Ishikawa (cell line): ENCODE data around the gene COL18A1.

Experiments
- CEBPB ChIP-seq: IDR thresholded peaks from 2 replicates; pipeline ENCODE4 v1.6.1; 2012
- CREB1 ChIP-seq: IDR thresholded peaks from 2 replicates; pipeline ENCODE4 v1.6.1; 2012; ENCODE audit warnings: low read depth
- EGR1 ChIP-seq: IDR thresholded peaks from 2 replicates; pipeline ENCODE4 v1.6.1; 2012
- EP300 ChIP-seq: IDR thresholded peaks from 2 replicates; pipeline ENCODE4 v1.6.1; 2012; ENCODE audit warnings: borderline replicate concordance
- FOXM1 ChIP-seq: IDR thresholded peaks from 2 replicates; pipeline ENCODE4 v1.6.1; 2012; ENCODE audit warnings: low read depth, borderline replicate concordance
- MAX ChIP-seq: IDR thresholded peaks from 2 replicates; pipeline ENCODE4 v1.6.1; 2012
- NFIC ChIP-seq: IDR thresholded peaks from 2 replicates; pipeline ENCODE4 v1.6.1; 2012
- RAD21 ChIP-seq: IDR thresholded peaks from 2 replicates; pipeline ENCODE4 v1.6.1; 2012; ENCODE audit warnings: low read depth
- REST ChIP-seq: IDR thresholded peaks from 2 replicates; pipeline ENCODE4 v1.6.1; 2012; ENCODE audit warnings: low read depth, mild to moderate bottlenecking
- TAF1 ChIP-seq: IDR thresholded peaks from 2 replicates; pipeline ENCODE4 v1.6.1; 2012; ENCODE audit warnings: low read depth, mild to moderate bottlenecking
- TCF12 ChIP-seq: IDR thresholded peaks from 2 replicates; pipeline ENCODE4 v1.6.1; 2012; ENCODE audit warnings: low read depth
- TEAD4 ChIP-seq: IDR thresholded peaks from 2 replicates; pipeline ENCODE4 v1.6.1; 2012
- USF1 ChIP-seq: IDR thresholded peaks from 2 replicates; pipeline ENCODE4 v1.6.1; 2012
- YY1 ChIP-seq: IDR thresholded peaks from 2 replicates; pipeline ENCODE4 v1.6.1; 2012; ENCODE audit warnings: low read depth
- ZBTB7A ChIP-seq: IDR thresholded peaks from 2 replicates; pipeline ENCODE4 v1.6.1; 2012; ENCODE audit warnings: low read depth

Gene COL18A1

GRCh38 chr21:45551783-45552695 lies 147.1 kb downstream of the COL18A1 start:
- TF ChIP-seq CEBPB (no peak), USF1 (no peak), NFIC (no peak), EP300 (no peak), TCF12 (no peak), RAD21 (no peak), REST (no peak), CREB1 (no peak), ZBTB7A (no peak), MAX (no peak), TEAD4 (no peak), EGR1 (no peak), TAF1 (no peak), YY1 (no peak), FOXM1 (no peak)

- TF ChIP-seq MAX (no peak), USF1 (no peak), EP300 (no peak), TCF12 (no peak)
These were observed 147.9 kb downstream of the COL18A1 start for GRCh38 chr21:45552696-45553391.

- TF ChIP-seq ZBTB7A (peak; percentile 59; the same call in 1 of the 2 replicates), FOXM1 (no peak), EGR1 (peak; percentile 61; the same call in 1 of the 2 replicates), TEAD4 (no peak), REST (no peak), CREB1 (no peak), CEBPB (no peak), TAF1 (no peak), NFIC (no peak), USF1 (no peak), YY1 (no peak), RAD21 (peak; percentile 72; the same call in 1 of the 2 replicates), EP300 (no peak)
These were observed 149.7 kb downstream of the COL18A1 start for GRCh38 chr21:45554477-45555175.

GRCh38 chr21:45555251-45555556 lies 150.2 kb downstream of the COL18A1 start:
- TF ChIP-seq TCF12 = no peak
- no peak for TF ChIP-seq CEBPB
- TF ChIP-seq USF1 = no peak
- no peak for TF ChIP-seq FOXM1
- no peak for TF ChIP-seq YY1
- no peak for TF ChIP-seq EGR1
- no peak for TF ChIP-seq EP300
- no peak for TF ChIP-seq TAF1
- TF ChIP-seq CREB1 = no peak
